ENCODE measurements around the gene HOXB7.
A peak's percentile ranks its signal among the peaks of the same experiment; 100 is the strongest.

Gene HOXB7

GRCh38 chr17:48636177-48637018 lies 25.6 kb upstream of the HOXB7 start:
- peak; percentile 76 for DNase-seq

GRCh38 chr17:48634493-48635208 lies 23.8 kb upstream of the HOXB7 start:
- no peak for DNase-seq

GRCh38 chr17:48633266-48633677 lies 22.5 kb upstream of the HOXB7 start:
- no peak for DNase-seq

- DNase-seq: no peak
Measured at GRCh38 chr17:48632579-48633265, 21.9 kb upstream of the HOXB7 start.

GRCh38 chr17:48631693-48632578 lies 21.1 kb upstream of the HOXB7 start:
- no peak for DNase-seq

GRCh38 chr17:48630925-48631692 lies 20.3 kb upstream of the HOXB7 start:
- DNase-seq: no peak

- no peak for DNase-seq
Measured at GRCh38 chr17:48630009-48630924, 19.4 kb upstream of the HOXB7 start.

- no peak for DNase-seq
Measured at GRCh38 chr17:48629411-48629759, 18.6 kb upstream of the HOXB7 start.

GRCh38 chr17:48628649-48629410 lies 18.0 kb upstream of the HOXB7 start:
- no peak for DNase-seq

- DNase-seq: no peak
Measured at GRCh38 chr17:48627623-48628521, 17.1 kb upstream of the HOXB7 start.

- no peak for DNase-seq
Measured at GRCh38 chr17:48627118-48627597, 16.3 kb upstream of the HOXB7 start.

- DNase-seq: peak; percentile 49
Measured at GRCh38 chr17:48626245-48627117, 15.7 kb upstream of the HOXB7 start, which contains the start of gene HOXB9. HOXB9 (minus strand) TSS chr17:48626358; CDS start chr17:48626269, 89 bp downstream.

- DNase-seq: peak; percentile 45
Measured at GRCh38 chr17:48625495-48626244, 14.9 kb upstream of the HOXB7 start.

GRCh38 chr17:48624544-48625494 lies 14.0 kb upstream of the HOXB7 start:
- DNase-seq: no peak

GRCh38 chr17:48624118-48624517 lies 13.3 kb upstream of the HOXB7 start:
- no peak for DNase-seq

Data from CD4-positive, alpha-beta T cell treated with Interleukin-17A for 4 hours (primary cell).